WTC11 (cell line): ENCODE measurements around the gene CDIP1. TPM values are rescaled to one million over a fixed set of nuclear protein-coding genes. Genes with fewer than 3 reads are reported as not detected.
A peak's percentile ranks its signal among the peaks of the same experiment; 100 is the strongest.

Experiments
- ATAC-seq: fragments of 200-7000 bp; cut with Tn5 transposase; 2 replicates; pipeline ENCODE4 v1.10.0; 2021; ENCODE audit warnings: mild to moderate bottlenecking, moderate library complexity
- CTCF ChIA-PET: fragments of 300-600 bp; sonication (Branson Sonifier 250); formaldehyde crosslinking; loops from one replicate; lab custom pipeline; 2021; ENCODE audit warnings: antibody characterized with exemption; lab: Charles Lee
- POLR2A ChIA-PET: fragments of 350-600 bp; sonication (Branson Sonifier 250); formaldehyde crosslinking; loops from one replicate; lab custom pipeline; 2021; ENCODE audit warnings: antibody characterized with exemption; lab: Charles Lee
- DNase-seq: peaks from one replicate; pipeline ENCODE4 v3.0.0; 2021; ENCODE audit warnings: low spot score
- H3K27ac Mint-ChIP-seq: 2 replicates; pipeline ENCODE4 v1.8.0; 2021; ENCODE audit warnings: mixed read lengths
- H3K27me3 Mint-ChIP-seq: 2 replicates; pipeline ENCODE4 v1.8.0; 2021; ENCODE audit warnings: low read depth, mild to moderate bottlenecking, moderate library complexity, mixed read lengths
- H3K36me3 Mint-ChIP-seq: 2 replicates; pipeline ENCODE4 v1.8.0; 2021; ENCODE audit warnings: mixed read lengths
- H3K4me1 Mint-ChIP-seq: 2 replicates; pipeline ENCODE4 v1.8.0; 2022; ENCODE audit warnings: mixed read lengths
- H3K4me3 Mint-ChIP-seq: 2 replicates; pipeline ENCODE4 v1.8.0; 2021; ENCODE audit warnings: mild to moderate bottlenecking, moderate library complexity, mixed read lengths
- H3K9me3 Mint-ChIP-seq: 2 replicates; pipeline ENCODE4 v1.8.0; 2021; ENCODE audit warnings: mixed read lengths
- ATF2 ChIP-seq: sonication (generic); formaldehyde crosslinking; IDR thresholded peaks from 2 replicates; pipeline ENCODE4 v1.8.1; 2022; ENCODE audit warnings: low read depth, missing genetic modification reagents, borderline replicate concordance
- ATF6 ChIP-seq: sonication (generic); formaldehyde crosslinking; IDR thresholded peaks from 2 replicates; pipeline ENCODE4 v1.8.1; 2023; ENCODE audit warnings: mild to moderate bottlenecking, missing genetic modification reagents
- CREB1 ChIP-seq: sonication (generic); formaldehyde crosslinking; IDR thresholded peaks from 2 replicates; pipeline ENCODE4 v1.8.0; 2023; ENCODE audit warnings: mild to moderate bottlenecking, missing genetic modification reagents
- E2F5 ChIP-seq: sonication (generic); formaldehyde crosslinking; IDR thresholded peaks from 2 replicates; pipeline ENCODE4 v1.8.1; 2022; ENCODE audit warnings: mild to moderate bottlenecking, moderate library complexity, missing genetic modification reagents
- ERG ChIP-seq: fragments of 250-450 bp; sonication (Bioruptor Pico); IDR thresholded peaks from 2 replicates; pipeline ENCODE4 v1.8.0; 2021; ENCODE audit warnings: mild to moderate bottlenecking
- FOXK1 ChIP-seq: sonication (generic); formaldehyde crosslinking; IDR thresholded peaks from 2 replicates; pipeline ENCODE4 v1.8.0; 2022; ENCODE audit warnings: mild to moderate bottlenecking, moderate library complexity, missing genetic modification reagents
- HMGA2 ChIP-seq: fragments of 250-450 bp; sonication (Bioruptor Pico); IDR thresholded peaks from 2 replicates; pipeline ENCODE4 v1.4.0; 2021; ENCODE audit warnings: mild to moderate bottlenecking, moderate library complexity
- HMGXB4 ChIP-seq: sonication (generic); formaldehyde crosslinking; IDR thresholded peaks from 2 replicates; pipeline ENCODE4 v1.8.1; 2023; ENCODE audit warnings: mild to moderate bottlenecking, moderate library complexity, missing genetic modification reagents
- JUN ChIP-seq: sonication (generic); formaldehyde crosslinking; IDR thresholded peaks from 2 replicates; pipeline ENCODE4 v1.8.0; 2023; ENCODE audit warnings: mild to moderate bottlenecking, missing genetic modification reagents
- MAX ChIP-seq: sonication (generic); formaldehyde crosslinking; IDR thresholded peaks from 2 replicates; pipeline ENCODE4 v1.8.0; 2022; ENCODE audit warnings: mild to moderate bottlenecking, missing genetic modification reagents
- MLX ChIP-seq: sonication (generic); formaldehyde crosslinking; IDR thresholded peaks from 2 replicates; pipeline ENCODE4 v1.8.1; 2023; ENCODE audit warnings: mild to moderate bottlenecking, missing genetic modification reagents, moderate library complexity
- MYBL2 ChIP-seq: sonication (generic); formaldehyde crosslinking; IDR thresholded peaks from 2 replicates; pipeline ENCODE4 v1.8.1; 2023; ENCODE audit warnings: mild to moderate bottlenecking, moderate library complexity, missing genetic modification reagents
- NFATC4 ChIP-seq: fragments of 250-450 bp; sonication (Bioruptor Pico); IDR thresholded peaks from 2 replicates; pipeline ENCODE4 v1.9.0; 2021; ENCODE audit warnings: mild to moderate bottlenecking
- NFE2L1 ChIP-seq: sonication (generic); formaldehyde crosslinking; IDR thresholded peaks from 2 replicates; pipeline ENCODE4 v1.8.1; 2023; ENCODE audit warnings: missing genetic modification reagents
- OVOL2 ChIP-seq: fragments of 250-450 bp; sonication (Bioruptor Pico); IDR thresholded peaks from 2 replicates; pipeline ENCODE4 v1.9.0; 2021; ENCODE audit warnings: mild to moderate bottlenecking, borderline replicate concordance
- RELA ChIP-seq: sonication (generic); formaldehyde crosslinking; IDR thresholded peaks from 2 replicates; pipeline ENCODE4 v1.8.1; 2022; ENCODE audit warnings: missing genetic modification reagents, mild to moderate bottlenecking, borderline replicate concordance
- RORB ChIP-seq: fragments of 250-450 bp; sonication (Bioruptor Pico); IDR thresholded peaks from 2 replicates; pipeline ENCODE4 v1.9.0; 2021; ENCODE audit warnings: mild to moderate bottlenecking
- SOX15 ChIP-seq: fragments of 250-450 bp; sonication (Bioruptor Pico); IDR thresholded peaks from 2 replicates; pipeline ENCODE4 v1.9.0; 2021; ENCODE audit warnings: mild to moderate bottlenecking
- TEAD4 ChIP-seq: sonication (generic); formaldehyde crosslinking; IDR thresholded peaks from 2 replicates; pipeline ENCODE4 v1.8.0; 2022; ENCODE audit warnings: mild to moderate bottlenecking, missing genetic modification reagents
- ZNF317 ChIP-seq: sonication (generic); formaldehyde crosslinking; IDR thresholded peaks from 2 replicates; pipeline ENCODE4 v1.8.1; 2023; ENCODE audit warnings: low read depth, mild to moderate bottlenecking, moderate library complexity, missing genetic modification reagents, borderline replicate concordance
- ZNF512 ChIP-seq: sonication (generic); formaldehyde crosslinking; IDR thresholded peaks from 2 replicates; pipeline ENCODE4 v1.8.1; 2022; ENCODE audit warnings: missing genetic modification reagents, borderline replicate concordance
- total RNA-seq: library from RNA; stranded (reverse); gene quantifications from 3 replicates; pipeline ENCODE4 v1.2.3, GENCODE V29; 2021

CDIP1 gene
- total RNA-seq, 1 experiment from 2014 or later = 68.9 TPM

GRCh38 chr16:4486126-4486893, 52.3 kb downstream of the CDIP1 start (continued):
- TF ChIP-seq ZNF512 (CRISPR knock-in tag) (no peak), NFATC4 (CRISPR knock-in tag) (no peak), MLX (CRISPR knock-in tag) (no peak), TEAD4 (no peak), ZNF317 (CRISPR knock-in tag) (no peak), SOX15 (no peak)

GRCh38 chr16:4481963-4482362, 56.6 kb downstream of the CDIP1 start:
- CTCF ChIA-PET = interaction anchor here (1.0 kb wide), 1 partner anchor 66 kb away, joined by 4 read pairs; no protein-coding TSS in a partner anchor
- ATAC-seq (no peak), DNase-seq (no peak)
- H3K4me3 Mint-ChIP-seq = no peak overlapping the region
- TF ChIP-seq FOXK1 (no peak), ZNF317 (CRISPR knock-in tag) (no peak), ATF2 (CRISPR knock-in tag) (no peak), OVOL2 (CRISPR knock-in tag) (no peak)
- H3K36me3 Mint-ChIP-seq = no peaks in the 10 kb centered on the region
- POLR2A ChIA-PET = no interaction called here
- H3K9me3 Mint-ChIP-seq = no peaks in the 10 kb centered on the region
- H3K4me1 Mint-ChIP-seq = peaks cover 9% of the 10 kb centered on the region
- no peaks in the 10 kb centered on the region for H3K27me3 Mint-ChIP-seq
- H3K27ac Mint-ChIP-seq = 0 out of 2 replicates have a peak overlapping the region, but pooled peaks have one; percentile 7

- no peaks in the 10 kb centered on the region for H3K36me3 Mint-ChIP-seq
- peak overlapping the region; percentile 91 for H3K27ac Mint-ChIP-seq
- POLR2A ChIA-PET = no interaction called here
- H3K4me1 Mint-ChIP-seq = peaks cover 9% of the 10 kb centered on the region
- CTCF ChIA-PET = interaction anchor here (1.0 kb wide), 1 partner anchor 66 kb away, joined by 4 read pairs; no protein-coding TSS in a partner anchor
- no peak overlapping the region for H3K4me3 Mint-ChIP-seq
- no peak for DNase-seq
- no peak for ATAC-seq
- no peaks in the 10 kb centered on the region for H3K9me3 Mint-ChIP-seq
- no peaks in the 10 kb centered on the region for H3K27me3 Mint-ChIP-seq
- no peak for TF ChIP-seq CREB1 (CRISPR knock-in tag)
- TF ChIP-seq MAX (CRISPR knock-in tag) = no peak
- TF ChIP-seq ZNF512 (CRISPR knock-in tag) = no peak
- TF ChIP-seq E2F5 = no peak
- no peak for TF ChIP-seq JUN (CRISPR knock-in tag)
- no peak for TF ChIP-seq NFE2L1 (CRISPR knock-in tag)
- TF ChIP-seq ATF6 (CRISPR knock-in tag) = no peak
- TF ChIP-seq RORB = no peak
- no peak for TF ChIP-seq HMGA2 (CRISPR knock-in tag)
- no peak for TF ChIP-seq RELA
- TF ChIP-seq MYBL2 (CRISPR knock-in tag) = no peak
- no peak for TF ChIP-seq HMGXB4
- TF ChIP-seq ERG = no peak
Measured at GRCh38 chr16:4481526-4481925, 57.0 kb downstream of the CDIP1 start.
